HG03565 (cell line): ENCODE results near the gene NRCAM.
A peak's percentile ranks its signal among the peaks of the same experiment; 100 is the strongest.

ENCODE experiments used
- ATAC-seq: cut with Tn5 transposase; IDR thresholded peaks from one replicate; pipeline ENCODE4 v1.9.1; 2021; ENCODE audit warnings: mild to moderate bottlenecking, moderate library complexity; ENCODE audit not compliant: unreplicated experiment

NRCAM gene

DNA sequence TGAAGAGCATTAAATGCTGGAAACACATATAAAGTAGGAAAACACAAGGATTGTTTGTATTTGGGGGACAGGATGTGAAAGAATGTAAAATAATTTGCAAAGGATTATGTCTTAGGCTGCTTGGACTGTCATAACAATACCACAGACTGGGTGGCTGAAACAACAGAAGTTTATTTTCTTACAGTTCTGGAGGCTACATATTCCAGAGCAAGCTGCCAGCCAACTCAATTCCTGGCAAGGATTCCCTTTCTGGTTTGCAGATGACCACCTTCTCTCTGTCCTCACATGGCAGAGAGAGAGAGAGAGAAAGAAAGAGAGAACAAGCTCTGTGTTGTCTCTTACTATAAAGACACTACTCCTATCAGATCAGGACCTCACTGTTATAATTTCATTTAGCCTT, 317.3 kb downstream of the NRCAM start:
- ATAC-seq: no peak

- ATAC-seq: no peak
Observed at GRCh38 chr7:108137993-108138392, 318.2 kb downstream of the NRCAM start.

DNA sequence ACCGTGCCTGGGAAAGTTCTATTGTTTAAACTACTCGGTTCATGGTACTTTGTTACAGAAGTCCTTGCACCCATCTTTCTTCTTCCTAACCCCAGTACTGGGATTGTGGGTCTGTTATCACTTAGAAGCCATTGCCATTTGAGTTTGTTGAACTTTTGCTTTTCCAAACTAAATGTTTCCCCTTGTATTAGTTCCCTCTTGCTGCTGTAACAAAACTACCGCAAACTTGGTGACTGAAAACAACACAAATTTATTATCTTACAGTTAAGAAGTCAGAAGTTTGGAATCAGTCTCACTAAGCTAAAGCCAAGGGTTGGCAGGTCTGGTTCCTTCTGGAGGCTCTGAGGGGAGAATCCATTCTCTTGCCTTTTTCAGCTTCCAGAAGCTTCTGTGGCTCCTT, 319.2 kb downstream of the NRCAM start:
- no peak for ATAC-seq

DNA sequence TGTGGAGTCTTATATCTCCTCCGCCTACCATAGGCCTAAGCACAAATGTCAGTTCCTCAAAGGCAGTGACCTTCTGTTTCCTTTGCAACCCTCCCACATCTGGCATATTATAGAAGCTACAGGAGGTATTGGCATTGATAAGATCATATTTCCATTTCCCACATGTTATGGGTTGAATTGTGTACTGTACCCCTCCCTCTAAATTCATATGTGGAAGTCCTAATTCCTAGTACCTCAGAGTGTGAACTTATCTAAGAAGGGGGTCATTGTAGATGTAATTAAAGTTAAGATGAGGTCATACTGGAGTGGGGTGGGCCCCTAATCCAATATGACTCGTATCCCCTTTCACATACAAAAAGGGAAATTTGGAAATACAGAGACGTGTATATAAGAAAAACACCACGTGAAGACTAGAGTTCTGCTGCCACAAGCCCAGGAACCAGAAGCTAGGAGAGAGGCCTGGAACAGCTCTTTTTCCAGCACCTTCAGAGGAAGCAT, 320.0 kb downstream of the NRCAM start:
- ATAC-seq: peak; percentile 11

- peak; percentile 95 for ATAC-seq
Observed at GRCh38 chr7:108135446-108136190, 320.6 kb downstream of the NRCAM start.

- no peak for ATAC-seq
Observed at GRCh38 chr7:108134486-108134885, 321.8 kb downstream of the NRCAM start.

GRCh38 chr7:108132551-108133265, 323.5 kb downstream of the NRCAM start:
- ATAC-seq: no peak

- no peak for ATAC-seq
Observed at GRCh38 chr7:108130261-108130660, 326.0 kb downstream of the NRCAM start, which contains the start of gene LAMB4. Gene LAMB4, minus strand, starts transcription at chr7:108130361. Its CDS starts 7,197 bp downstream, at chr7:108123164.

DNA sequence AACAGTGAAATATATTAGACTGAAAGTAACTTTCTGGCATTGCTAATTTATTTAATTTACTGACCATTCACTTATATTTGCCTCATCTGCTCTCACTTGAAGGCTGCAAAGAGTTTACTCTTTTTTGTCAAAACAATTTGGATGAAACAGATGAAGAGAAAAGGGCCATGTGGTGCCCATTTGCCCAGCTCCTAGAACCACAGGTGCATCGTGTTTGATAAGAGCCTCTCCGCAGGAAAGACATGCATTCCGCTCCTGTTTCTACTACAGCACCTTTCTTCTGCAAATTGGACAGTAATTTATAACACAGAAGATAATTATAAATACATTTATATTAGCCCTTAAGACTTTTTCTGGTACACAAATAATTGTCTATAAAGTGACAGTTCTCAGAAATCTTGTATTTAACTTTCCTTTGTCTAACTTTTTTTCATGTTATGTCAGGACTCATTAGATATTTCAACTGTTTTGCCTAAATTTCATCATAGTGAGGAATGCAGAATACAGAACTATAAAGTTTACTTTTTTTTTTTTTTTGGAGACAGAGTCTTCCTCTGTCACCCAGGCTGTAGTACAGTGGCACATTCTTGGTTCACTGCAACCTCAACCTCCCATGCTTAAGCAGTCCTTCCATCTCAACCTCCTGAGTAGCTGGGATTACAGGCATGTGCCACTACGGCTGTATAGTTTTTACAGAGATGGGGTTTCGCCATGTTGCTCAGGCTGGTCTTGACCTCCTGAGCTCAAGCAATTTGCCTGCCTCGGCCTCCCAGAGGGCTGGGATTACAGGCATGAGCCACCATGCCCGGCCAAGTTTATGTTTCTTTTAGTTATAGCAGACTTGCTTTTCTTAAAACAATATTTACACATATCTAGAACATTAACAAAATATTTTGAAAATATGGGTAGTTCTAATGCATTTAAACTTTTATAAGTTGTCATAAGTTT, 326.9 kb downstream of the NRCAM start:
- no peak for ATAC-seq

- no peak for ATAC-seq
Observed at GRCh38 chr7:108128514-108128913, 327.7 kb downstream of the NRCAM start.

DNA sequence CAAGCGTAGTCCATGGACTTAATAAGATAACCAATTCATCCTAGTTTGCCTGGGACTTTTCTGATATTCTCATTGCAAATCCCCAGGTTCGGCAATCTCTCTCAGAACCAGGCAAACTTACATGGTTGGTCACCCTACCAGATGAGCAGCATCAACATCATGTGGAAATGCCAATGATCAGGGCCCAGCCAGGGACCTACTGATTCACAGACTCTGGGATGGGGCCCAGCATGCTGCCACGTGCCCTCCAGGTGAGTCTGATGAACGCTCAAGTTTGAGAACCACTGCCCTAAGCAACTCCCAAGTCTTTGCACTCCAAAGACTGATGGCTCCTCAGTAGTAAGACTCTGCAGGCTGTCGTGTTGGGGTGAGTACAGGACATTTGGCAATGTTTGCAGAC, 328.8 kb downstream of the NRCAM start:
- no peak for ATAC-seq

DNA sequence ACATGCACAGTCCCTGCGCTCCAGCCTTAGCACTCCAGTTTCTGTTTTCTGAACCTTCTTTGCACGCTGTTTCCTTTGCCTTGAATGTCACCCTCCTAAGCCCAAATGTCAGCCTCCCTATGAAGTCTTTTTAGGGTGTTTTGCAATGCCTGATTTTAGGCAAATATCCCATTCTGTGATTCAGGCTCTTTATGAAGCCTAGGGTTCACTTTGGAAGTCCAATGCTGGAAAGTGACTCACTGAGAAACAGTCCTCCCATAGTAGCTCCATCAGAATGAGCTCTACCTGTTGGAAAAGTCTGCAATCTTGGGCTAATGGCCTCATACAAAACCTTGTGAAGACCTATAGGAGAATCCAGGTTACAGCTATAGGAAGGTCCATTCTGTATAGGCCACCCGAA, 331.4 kb downstream of the NRCAM start:
- no peak for ATAC-seq

- no peak for ATAC-seq
Observed at GRCh38 chr7:108122181-108122580, 334.1 kb downstream of the NRCAM start.

DNA sequence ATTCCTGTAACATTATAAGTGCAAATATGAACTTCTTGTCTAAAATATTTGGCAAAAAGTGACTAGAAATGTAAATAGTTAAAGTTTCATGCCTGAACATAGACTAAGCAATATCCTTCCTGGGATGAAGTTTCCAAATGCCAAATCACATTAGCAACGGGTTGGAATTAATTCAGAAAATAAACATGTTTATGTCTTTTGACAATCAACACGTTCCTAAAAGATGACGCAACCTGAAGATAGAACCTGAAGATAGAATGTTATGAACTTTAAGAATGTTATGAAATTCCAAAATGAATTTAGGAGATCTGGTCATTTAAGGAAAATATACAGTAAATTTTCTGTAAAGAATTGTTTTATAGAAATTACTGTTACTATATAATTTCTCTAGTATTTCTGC, 335.3 kb downstream of the NRCAM start:
- no peak for ATAC-seq

DNA sequence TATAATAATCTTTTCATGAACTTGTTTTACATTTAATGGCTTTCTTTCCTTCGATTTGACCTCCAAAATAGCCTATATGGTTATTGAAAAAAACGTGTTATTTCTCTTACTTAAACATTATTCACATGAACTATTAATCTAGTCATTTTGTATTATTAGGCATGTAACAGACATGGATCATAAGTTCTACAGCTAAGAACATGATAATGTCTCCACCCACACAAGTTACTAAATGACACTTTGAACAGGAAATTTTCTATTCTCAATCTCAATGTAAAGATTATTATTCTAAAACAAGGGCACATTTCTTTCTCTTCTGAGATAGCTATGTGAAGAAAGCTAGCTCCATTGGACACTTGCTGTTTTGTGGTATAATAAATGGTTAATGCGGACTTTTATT, 336.0 kb downstream of the NRCAM start:
- ATAC-seq: no peak

- ATAC-seq: no peak
Observed at GRCh38 chr7:108118959-108119358, 337.3 kb downstream of the NRCAM start.

DNA sequence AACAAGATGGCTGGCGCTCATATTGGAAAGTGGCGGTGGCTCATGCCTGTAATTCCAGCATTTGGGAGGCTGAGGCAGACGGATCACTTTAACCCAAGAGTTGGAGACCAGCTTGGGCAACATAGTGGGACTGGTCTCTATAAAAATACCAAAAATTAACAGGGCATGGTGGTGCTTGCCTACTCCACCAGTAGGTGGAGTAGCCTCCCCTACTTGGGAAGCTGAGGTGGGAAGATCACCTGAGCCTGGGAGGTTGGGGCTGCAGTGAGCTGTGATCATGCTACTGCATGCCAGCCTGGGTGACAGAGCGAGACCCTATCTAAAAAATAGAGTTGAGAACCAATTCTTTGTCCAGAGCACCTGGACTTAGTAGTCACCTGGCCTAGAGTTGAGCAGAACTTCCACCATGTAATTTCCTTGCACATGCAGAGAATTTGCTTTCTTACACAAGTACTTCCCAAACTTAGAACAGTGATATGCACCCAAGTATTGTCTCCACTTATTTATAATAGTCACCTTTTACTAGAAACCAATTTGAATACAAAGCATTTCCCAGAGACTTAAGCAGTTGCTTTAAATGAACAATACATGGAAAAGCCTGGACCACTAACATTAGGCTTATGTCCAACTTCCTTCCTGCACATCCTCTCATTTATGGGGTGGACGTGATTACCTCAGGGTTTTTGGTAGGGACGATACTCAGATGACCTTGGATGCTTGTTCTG, 342.0 kb downstream of the NRCAM start:
- ATAC-seq: peak; percentile 64

DNA sequence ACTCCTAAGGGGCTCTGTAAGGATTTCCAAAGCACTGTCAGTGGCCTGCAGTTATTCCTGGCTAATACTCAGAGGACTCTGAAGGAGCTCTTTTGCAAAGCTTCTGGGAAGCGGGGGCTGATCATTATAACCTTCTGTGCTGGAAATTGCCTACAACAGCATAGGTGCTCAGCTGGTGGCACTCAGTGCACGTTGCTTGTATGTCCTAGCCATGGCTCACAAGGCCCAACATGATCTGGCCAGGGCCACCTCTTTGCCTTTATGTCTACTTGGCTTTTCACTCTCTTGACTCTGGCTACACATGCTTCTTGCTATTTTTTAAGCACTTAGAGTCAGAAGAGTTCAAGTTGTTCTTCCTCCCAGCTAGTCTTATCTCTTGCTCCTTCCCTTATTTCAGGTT, 343.6 kb downstream of the NRCAM start:
- ATAC-seq: no peak

DNA sequence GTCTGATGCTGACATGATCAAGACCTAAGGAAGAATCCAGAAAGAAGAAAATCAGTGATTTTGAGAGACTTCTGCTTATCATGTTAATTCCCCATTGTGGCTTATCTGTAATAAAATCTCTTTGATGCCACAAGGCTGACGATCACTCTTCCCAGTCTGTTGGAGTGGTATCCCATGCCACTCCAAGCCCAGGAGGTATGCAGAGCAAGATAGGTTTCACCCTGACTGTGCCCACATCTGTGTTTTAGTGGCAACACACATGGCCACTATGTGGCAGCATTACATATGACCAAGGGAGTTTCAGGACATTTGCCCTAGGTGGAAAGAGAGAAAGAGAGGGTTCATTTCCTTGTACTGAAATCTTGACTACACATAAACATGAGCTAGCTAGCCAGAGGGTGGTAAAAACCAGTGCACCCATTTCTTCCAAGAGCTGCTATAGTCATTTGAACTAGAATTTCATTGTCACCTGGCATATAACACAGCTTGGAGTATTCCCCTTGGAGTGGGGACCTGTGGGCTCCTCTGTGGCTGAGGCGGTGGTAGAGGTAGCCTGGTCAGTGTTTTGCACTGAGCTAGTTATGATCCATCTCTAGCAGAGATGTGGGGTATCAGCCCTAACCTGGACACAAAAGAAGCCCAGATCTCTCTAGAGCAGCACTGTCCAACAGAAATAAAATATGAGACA, 346.9 kb downstream of the NRCAM start:
- ATAC-seq: peak; percentile 64

DNA sequence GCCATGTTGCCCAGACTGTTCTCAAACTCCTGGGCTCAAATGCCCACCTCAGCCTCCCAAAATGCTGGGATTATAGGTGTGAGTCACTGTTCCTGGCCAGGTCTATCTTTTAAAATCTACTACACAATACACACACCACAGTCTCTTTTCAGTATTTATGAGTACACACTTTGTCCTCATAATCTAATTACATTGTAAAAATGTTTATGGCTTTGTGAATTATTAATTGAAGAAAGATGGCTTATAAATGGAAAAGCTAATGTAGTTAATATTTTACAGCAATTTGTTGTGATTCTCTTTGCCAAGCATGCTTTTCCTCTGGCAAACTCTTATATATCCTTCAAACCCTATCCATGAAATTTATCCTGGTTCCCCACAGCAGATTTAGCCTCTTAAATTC, 348.1 kb downstream of the NRCAM start:
- ATAC-seq: no peak
